Natural killer cell (primary cell): ENCODE measurements around the gene RPL19. TPM values are rescaled to one million over a fixed set of nuclear protein-coding genes. Genes with fewer than 3 reads are reported as not detected.

Experiments
- ATAC-seq, 3 donors: fragments of 150-1000 bp in 2 of 3; fragments of 200-7000 bp in 1 of 3; cut with Tn5 transposase; 1 replicate in 1 of 3; 2 replicates in 2 of 3; pipeline ENCODE4 v1.10.0; 2021; ENCODE audit warnings: mild to moderate bottlenecking in 2 of 3, moderate library complexity in 2 of 3
- DNase-seq, 2 donors: peaks; one replicate each; pipeline versions ENCODE4 v3.0.0 to v3.0.0-alpha.2; 2013 to 2021; ENCODE audit warnings: mixed read lengths in 1 of 2
- H3K27ac ChIP-seq: one replicate; pipeline ENCODE4 v1.5.1; 2013; ENCODE audit warnings: mild to moderate bottlenecking, low read length
- H3K27me3 ChIP-seq: one replicate; pipeline ENCODE4 v1.6.1; 2013; ENCODE audit warnings: low read length; ENCODE audit not compliant: control insufficient read depth, insufficient read depth
- H3K36me3 ChIP-seq: one replicate; pipeline ENCODE4 v1.6.1; 2013; ENCODE audit warnings: low read length; ENCODE audit not compliant: control insufficient read depth, insufficient read depth
- H3K4me1 ChIP-seq: one replicate; pipeline ENCODE4 v1.6.1; 2013; ENCODE audit warnings: low read length; ENCODE audit not compliant: control insufficient read depth, insufficient read depth
- H3K4me3 ChIP-seq: one replicate; pipeline ENCODE4 v1.5.1; 2013; ENCODE audit warnings: low read length
- H3K9me3 ChIP-seq: one replicate; pipeline ENCODE4 v1.6.1; 2013; ENCODE audit warnings: low read length; ENCODE audit not compliant: control insufficient read depth, insufficient read depth
- H3K27ac Mint-ChIP-seq, 2 donors: one replicate each; pipeline ENCODE4 v1.8.0; 2022; ENCODE audit warnings: mild to moderate bottlenecking in 2 of 2, mixed read lengths in 2 of 2, moderate library complexity in 1 of 2
- H3K27me3 Mint-ChIP-seq, 2 donors: one replicate each; pipeline ENCODE4 v1.8.0; 2022; ENCODE audit warnings: low read depth in 2 of 2, mixed read lengths in 2 of 2
- H3K36me3 Mint-ChIP-seq: one replicate; pipeline ENCODE4 v1.8.0; 2022; ENCODE audit warnings: mixed read lengths
- H3K4me1 Mint-ChIP-seq, 2 donors: one replicate each; pipeline ENCODE4 v1.8.0; 2022; ENCODE audit warnings: mixed read lengths in 2 of 2
- H3K4me3 Mint-ChIP-seq: one replicate; pipeline ENCODE4 v1.8.0; 2022; ENCODE audit warnings: mild to moderate bottlenecking, moderate library complexity, mixed read lengths
- H3K9me3 Mint-ChIP-seq, 2 donors: one replicate each; pipeline ENCODE4 v1.8.0; 2022; ENCODE audit warnings: mixed read lengths in 2 of 2
- WGBS: methylation state at CpG from one replicate; pipeline ENCODE4 v1.1.7; 2013; ENCODE audit warnings: missing lambda C conversion rate; ENCODE audit not compliant: insufficient coverage; 5-methylcytosine and 5-hydroxymethylcytosine counted together
- intact Hi-C: fragments of 100-400 bp; cut with micrococcal nuclease; formaldehyde crosslinking; loops from one replicate; pipeline ENCODE4 v1.14.2; 2022
- total RNA-seq, 4 donors: library from RNA; stranded (reverse); fragments of 120-200 nt in 1 of 4; gene quantifications; one replicate each; pipeline versions ENCODE4 v1.2.3 to v1.2.4, GENCODE V29; 2013 to 2022
- TF ChIP-seq, protein P1 (sequence below): fragments of 200-600 bp; IDR thresholded peaks from one replicate; pipeline ENCODE4 v1.8.0; 2022; ENCODE audit warnings: antibody characterized with exemption

Gene RPL19
- total RNA-seq, 3 donors from 2014 or later (not counting 1 experiment from before 2014, with no cell fraction given) = 1,182 to 1,484 (median 1,482) TPM

DNA sequence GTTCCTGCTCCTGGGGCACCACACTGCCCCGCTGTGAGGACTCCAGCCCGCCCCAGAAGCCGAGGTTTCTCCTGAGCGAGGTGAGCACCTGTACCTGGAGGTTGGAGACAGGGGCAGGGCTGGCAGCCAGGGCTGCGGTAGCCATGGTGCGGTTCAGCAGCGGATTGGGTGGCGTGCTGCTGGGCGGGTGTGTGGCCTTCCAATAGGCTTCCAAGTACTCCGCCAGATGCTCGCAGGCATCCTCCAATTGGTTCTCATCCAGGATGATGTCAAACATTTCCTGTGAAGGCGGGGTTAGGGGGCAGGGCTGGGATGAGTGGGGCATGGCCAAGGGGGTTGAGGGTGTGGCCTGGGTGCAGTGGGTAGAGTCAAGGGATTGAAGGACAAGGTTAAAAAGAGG lies 22.8 kb upstream of the RPL19 start:
- Mint-ChIP-seq H3K27me3 (no peaks in the 10 kb centered on the region), H3K4me3 (no peak overlapping the region), H3K36me3 (no peaks in the 10 kb centered on the region), H3K4me1 (peaks cover 0 to 12% of the 10 kb centered on the region in 2 donors), H3K27ac (no peak overlapping the region), H3K9me3 (no peaks in the 10 kb centered on the region)
- peaks cover 30% of the 10 kb centered on the region for H3K36me3 ChIP-seq
- no peaks in the 10 kb centered on the region for H3K9me3 ChIP-seq
- no peak for ATAC-seq
- no peak overlapping the region for H3K27ac ChIP-seq
- H3K4me1 ChIP-seq = peaks cover 7% of the 10 kb centered on the region
- 97% methylated on average over 12 of the region's 12 CpGs for WGBS
- no peaks in the 10 kb centered on the region for H3K27me3 ChIP-seq
- intact Hi-C loops = no loop called here
- no peak overlapping the region for H3K4me3 ChIP-seq
- TF ChIP-seq, protein P1, sequence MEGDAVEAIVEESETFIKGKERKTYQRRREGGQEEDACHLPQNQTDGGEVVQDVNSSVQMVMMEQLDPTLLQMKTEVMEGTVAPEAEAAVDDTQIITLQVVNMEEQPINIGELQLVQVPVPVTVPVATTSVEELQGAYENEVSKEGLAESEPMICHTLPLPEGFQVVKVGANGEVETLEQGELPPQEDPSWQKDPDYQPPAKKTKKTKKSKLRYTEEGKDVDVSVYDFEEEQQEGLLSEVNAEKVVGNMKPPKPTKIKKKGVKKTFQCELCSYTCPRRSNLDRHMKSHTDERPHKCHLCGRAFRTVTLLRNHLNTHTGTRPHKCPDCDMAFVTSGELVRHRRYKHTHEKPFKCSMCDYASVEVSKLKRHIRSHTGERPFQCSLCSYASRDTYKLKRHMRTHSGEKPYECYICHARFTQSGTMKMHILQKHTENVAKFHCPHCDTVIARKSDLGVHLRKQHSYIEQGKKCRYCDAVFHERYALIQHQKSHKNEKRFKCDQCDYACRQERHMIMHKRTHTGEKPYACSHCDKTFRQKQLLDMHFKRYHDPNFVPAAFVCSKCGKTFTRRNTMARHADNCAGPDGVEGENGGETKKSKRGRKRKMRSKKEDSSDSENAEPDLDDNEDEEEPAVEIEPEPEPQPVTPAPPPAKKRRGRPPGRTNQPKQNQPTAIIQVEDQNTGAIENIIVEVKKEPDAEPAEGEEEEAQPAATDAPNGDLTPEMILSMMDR = no peak
- no peak for DNase-seq

DNA sequence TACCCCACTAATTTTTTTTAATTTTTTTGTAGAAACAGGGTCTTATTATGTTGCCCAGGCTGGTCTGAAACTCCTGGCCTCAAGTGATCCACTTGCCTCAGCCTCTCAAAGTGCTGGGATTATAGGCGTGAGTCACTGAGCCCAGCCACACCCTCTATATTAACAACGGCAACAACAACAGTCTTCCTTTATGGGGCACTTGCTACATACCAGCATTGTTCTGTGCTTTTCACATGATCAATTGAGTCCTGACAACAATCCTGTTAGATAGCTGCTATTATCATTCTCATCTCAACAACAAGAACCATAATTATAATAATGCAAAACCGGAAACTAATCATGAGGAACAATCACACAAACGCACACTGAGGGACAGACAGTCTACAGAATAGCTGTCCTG lies 21.5 kb upstream of the RPL19 start:
- no peaks in the 10 kb centered on the region for H3K27me3 Mint-ChIP-seq
- no peak overlapping the region for H3K27ac Mint-ChIP-seq
- no peak overlapping the region for H3K4me3 Mint-ChIP-seq
- 97% methylated on average over 4 of the region's 4 CpGs for WGBS
- ATAC-seq (no peak), DNase-seq (no peak)
- Histone ChIP-seq H3K36me3 (peaks cover 38% of the 10 kb centered on the region), H3K27me3 (no peaks in the 10 kb centered on the region), H3K9me3 (no peaks in the 10 kb centered on the region), H3K4me3 (no peak overlapping the region), H3K27ac (no peak overlapping the region), H3K4me1 (peaks cover 7% of the 10 kb centered on the region)
- H3K9me3 Mint-ChIP-seq = no peaks in the 10 kb centered on the region
- TF ChIP-seq, protein P1 = no peak
- no peaks in the 10 kb centered on the region for H3K36me3 Mint-ChIP-seq
- H3K4me1 Mint-ChIP-seq = peaks cover 0 to 10% of the 10 kb centered on the region in 2 donors
- intact Hi-C loops = no loop called here

DNA sequence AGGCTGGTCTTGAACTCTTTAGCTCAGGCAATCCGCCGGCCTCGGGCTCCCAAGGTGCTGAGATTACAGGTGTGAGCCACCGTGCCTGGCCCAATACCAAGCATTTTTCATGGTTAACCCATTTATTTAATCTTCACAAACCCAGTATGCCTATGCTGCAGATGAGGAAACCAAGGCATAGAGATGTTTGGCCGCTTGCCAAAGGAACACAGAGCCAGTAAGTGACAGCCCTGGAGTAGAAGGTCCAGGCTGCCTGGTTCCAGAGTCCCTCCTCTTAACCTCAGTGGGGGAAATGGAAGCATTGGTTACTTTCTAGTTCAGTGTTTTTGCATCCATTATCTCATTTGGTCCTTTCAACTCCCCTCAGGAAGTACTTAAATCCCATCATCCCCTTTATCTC lies 18.8 kb upstream of the RPL19 start:
- no peaks in the 10 kb centered on the region for H3K4me1 Mint-ChIP-seq
- H3K27ac Mint-ChIP-seq = no peak overlapping the region
- Histone ChIP-seq H3K27me3 (no peaks in the 10 kb centered on the region), H3K36me3 (peaks cover 43% of the 10 kb centered on the region), H3K4me3 (no peak overlapping the region), H3K9me3 (no peaks in the 10 kb centered on the region), H3K27ac (no peak overlapping the region), H3K4me1 (no peaks in the 10 kb centered on the region)
- ATAC-seq = no peak
- intact Hi-C loops = no loop called here
- no peaks in the 10 kb centered on the region for H3K27me3 Mint-ChIP-seq
- 92% methylated on average over 5 of the region's 5 CpGs for WGBS
- H3K9me3 Mint-ChIP-seq = no peaks in the 10 kb centered on the region
- TF ChIP-seq, protein P1 = no peak
- H3K4me3 Mint-ChIP-seq = no peak overlapping the region
- no peak for DNase-seq
- no peaks in the 10 kb centered on the region for H3K36me3 Mint-ChIP-seq

DNA sequence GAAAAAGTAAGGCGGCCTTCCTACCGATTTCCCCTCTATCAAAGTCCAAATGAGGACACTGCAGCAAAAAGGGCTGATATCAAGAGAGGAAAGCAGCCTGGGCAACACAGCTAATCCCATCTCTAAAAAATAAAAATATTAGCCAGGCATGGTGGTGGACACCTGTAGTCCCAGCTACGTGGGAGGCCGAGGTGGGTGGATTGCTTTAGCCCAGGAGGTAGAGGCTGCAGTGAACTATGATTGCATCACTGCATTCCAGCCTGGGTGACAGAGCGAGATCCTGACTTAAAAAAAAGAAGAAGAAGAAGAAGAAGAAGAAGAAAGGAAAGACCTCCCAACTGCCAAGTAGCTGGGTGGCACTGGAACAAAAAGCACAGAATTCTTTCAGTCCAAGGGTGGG lies 17.0 kb upstream of the RPL19 start:
- Histone ChIP-seq H3K27me3 (no peaks in the 10 kb centered on the region), H3K9me3 (no peaks in the 10 kb centered on the region), H3K27ac (no peak overlapping the region), H3K4me1 (no peaks in the 10 kb centered on the region), H3K36me3 (peaks cover 38% of the 10 kb centered on the region), H3K4me3 (no peak overlapping the region)
- no peak overlapping the region for H3K27ac Mint-ChIP-seq
- whole genome bisulfite sequencing = 96% methylated on average over 5 of the region's 5 CpGs
- intact Hi-C loops = no loop called here
- no peaks in the 10 kb centered on the region for H3K9me3 Mint-ChIP-seq
- TF ChIP-seq, protein P1 = no peak
- DNase-seq = no peak
- ATAC-seq = no peak
- H3K36me3 Mint-ChIP-seq = no peaks in the 10 kb centered on the region
- no peaks in the 10 kb centered on the region for H3K27me3 Mint-ChIP-seq
- H3K4me1 Mint-ChIP-seq = no peaks in the 10 kb centered on the region
- H3K4me3 Mint-ChIP-seq = no peak overlapping the region
